OCI-LY1 (cell line): ENCODE measurements around the gene RECK.

Experiments used
- H2AFZ ChIP-seq: fragments of 200-600 bp; sonication (generic), shearing (Covaris generic); 2 replicates; pipeline ENCODE4 v1.6.0; 2014; ENCODE audit warnings: antibody characterized with exemption, mild to moderate bottlenecking, low read length
- H3F3A ChIP-seq: fragments of 200-600 bp; sonication (generic), shearing (Covaris generic); 2 replicates; pipeline ENCODE4 v1.6.0; 2014; ENCODE audit warnings: mild to moderate bottlenecking, antibody characterized with exemption, low read length, moderate library complexity; ENCODE audit not compliant: insufficient read depth
- H3K27ac ChIP-seq: fragments of 200-600 bp; sonication (generic); 2 replicates; pipeline ENCODE4 v1.5.1; 2014; ENCODE audit warnings: low read length, mixed run types, mild to moderate bottlenecking, low read depth; ENCODE audit not compliant: poor library complexity, severe bottlenecking
- H3K27me3 ChIP-seq: fragments of 200-600 bp; sonication (generic); 2 replicates; pipeline ENCODE4 v1.6.0; 2014; ENCODE audit warnings: antibody characterized with exemption, mild to moderate bottlenecking, low read length, moderate library complexity; ENCODE audit not compliant: insufficient read depth
- H3K36me3 ChIP-seq: fragments of 200-600 bp; sonication (generic); 2 replicates; pipeline ENCODE4 v1.6.1; 2014; ENCODE audit warnings: mild to moderate bottlenecking, antibody characterized with exemption, low read length, moderate library complexity, mixed read lengths; ENCODE audit not compliant: insufficient read depth
- H3K4me1 ChIP-seq: fragments of 200-600 bp; sonication (generic); 2 replicates; pipeline ENCODE4 v1.5.1; 2014; ENCODE audit warnings: mild to moderate bottlenecking, low read length, moderate library complexity; ENCODE audit not compliant: insufficient read depth, severe bottlenecking
- H3K4me2 ChIP-seq: fragments of 200-600 bp; sonication (generic), shearing (Covaris generic); 2 replicates; pipeline ENCODE4 v1.6.1; 2014; ENCODE audit warnings: low read length
- H3K4me3 ChIP-seq: fragments of 200-600 bp; sonication (generic); 2 replicates; pipeline ENCODE4 v1.5.1; 2014; ENCODE audit warnings: low read length, low read depth, mild to moderate bottlenecking, mixed read lengths; ENCODE audit not compliant: poor library complexity, severe bottlenecking
- H3K79me2 ChIP-seq: fragments of 200-600 bp; shearing (Covaris generic); 2 replicates; pipeline ENCODE4 v1.6.1; 2016; ENCODE audit warnings: mixed run types, low read length, mixed read lengths; ENCODE audit not compliant: insufficient read depth
- H3K9ac ChIP-seq: fragments of 200-600 bp; sonication (generic), shearing (Covaris generic); 2 replicates; pipeline ENCODE4 v1.6.1; 2014; ENCODE audit warnings: mild to moderate bottlenecking, low read length, mixed read lengths
- H3K9me2 ChIP-seq: fragments of 200-600 bp; sonication (generic), shearing (Covaris generic); 2 replicates; pipeline ENCODE4 v1.6.1; 2014; ENCODE audit warnings: low read depth, mild to moderate bottlenecking, low read length, mixed read lengths
- H3K9me3 ChIP-seq: fragments of 200-600 bp; shearing (Covaris generic); 2 replicates; pipeline ENCODE4 v1.6.1; 2014; ENCODE audit warnings: low read length, mixed read lengths
- H4K20me1 ChIP-seq: fragments of 200-600 bp; sonication (generic), shearing (Covaris generic); 2 replicates; pipeline ENCODE4 v1.6.0; 2016; ENCODE audit warnings: mild to moderate bottlenecking, low read length; ENCODE audit not compliant: insufficient read depth
- CTCF ChIP-seq: fragments of 200-600 bp; sonication (generic), shearing (Covaris generic); IDR thresholded peaks from 2 replicates; pipeline ENCODE4 v1.5.1; 2017; ENCODE audit warnings: mild to moderate bottlenecking, antibody characterized with exemption, low read length, moderate library complexity, mixed read lengths
- EZH2 ChIP-seq: fragments of 200-600 bp; sonication (generic), shearing (Covaris generic); IDR thresholded peaks from 2 replicates; pipeline ENCODE4 v1.8.0; 2017; ENCODE audit warnings: borderline replicate concordance, mixed run types, mild to moderate bottlenecking, antibody characterized with exemption, low read length, moderate library complexity, mixed read lengths

Gene RECK

GRCh38 chr9:36123515-36123914 is 86.8 kb downstream of the RECK start:
- Histone ChIP-seq H3K36me3 (no peaks in the 10 kb centered on the region), H3K27ac (no peak overlapping the region), H3K4me3 (no peak overlapping the region), H4K20me1 (no peaks in the 10 kb centered on the region), H3F3A (no peaks in the 10 kb centered on the region), H3K9me2 (no peaks in the 10 kb centered on the region), H3K79me2 (no peaks in the 10 kb centered on the region), H3K4me2 (no peak overlapping the region), H3K4me1 (no peaks in the 10 kb centered on the region), H2AFZ (no peak overlapping the region), H3K27me3 (no peaks in the 10 kb centered on the region), H3K9ac (no peak overlapping the region), H3K9me3 (no peaks in the 10 kb centered on the region)
- no peak for TF ChIP-seq CTCF
- no peak for TF ChIP-seq EZH2

DNA sequence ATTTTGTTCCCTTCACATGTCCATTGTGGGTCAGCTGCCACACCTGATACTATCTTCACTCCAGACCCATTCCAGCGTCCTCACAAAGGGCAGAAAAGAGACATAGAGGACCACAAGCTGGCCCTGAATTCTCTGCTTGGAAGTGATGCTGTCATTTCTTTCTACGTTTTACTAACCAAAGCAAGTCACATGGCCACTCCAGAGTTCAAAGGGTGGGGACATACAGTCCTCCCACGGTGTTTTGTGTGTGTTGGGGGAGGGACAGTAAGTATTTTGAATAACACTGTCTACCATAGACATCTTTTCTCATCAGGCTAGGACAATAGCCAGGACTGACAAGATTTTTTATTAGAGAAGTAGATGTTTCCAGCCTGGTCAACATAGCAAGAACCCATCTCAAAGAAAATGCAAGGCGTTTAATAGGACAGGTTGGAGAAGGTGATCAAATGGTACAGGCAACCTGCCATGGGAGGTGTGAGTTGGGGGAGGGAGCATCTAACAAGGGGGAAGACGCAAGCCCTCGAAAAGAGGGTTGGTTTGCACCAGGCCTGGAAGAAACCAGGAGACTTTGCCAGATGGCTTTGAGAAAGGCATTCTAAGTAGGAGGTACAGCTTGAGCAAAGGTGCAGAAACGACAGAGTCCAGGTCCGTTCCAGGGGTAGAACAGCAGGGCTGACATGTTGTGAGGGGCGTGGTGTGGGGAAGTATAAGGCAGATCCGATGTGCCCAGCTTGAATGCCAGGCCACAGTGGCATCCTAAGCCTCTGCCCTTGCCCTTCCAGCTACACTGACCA is 88.5 kb downstream of the RECK start:
- H2AFZ ChIP-seq, result no peak overlapping the region
- no peak overlapping the region for H3K9ac ChIP-seq
- H3K4me3 ChIP-seq, result no peak overlapping the region
- no peaks in the 10 kb centered on the region for H3K79me2 ChIP-seq
- no peaks in the 10 kb centered on the region for H3K4me1 ChIP-seq
- no peak for TF ChIP-seq EZH2
- no peak for TF ChIP-seq CTCF
- H4K20me1 ChIP-seq, result no peaks in the 10 kb centered on the region
- H3F3A ChIP-seq, result no peaks in the 10 kb centered on the region
- H3K9me2 ChIP-seq, result no peaks in the 10 kb centered on the region
- no peaks in the 10 kb centered on the region for H3K36me3 ChIP-seq
- H3K27me3 ChIP-seq, result no peaks in the 10 kb centered on the region
- H3K9me3 ChIP-seq, result no peaks in the 10 kb centered on the region
- no peak overlapping the region for H3K4me2 ChIP-seq
- H3K27ac ChIP-seq, result no peak overlapping the region

DNA sequence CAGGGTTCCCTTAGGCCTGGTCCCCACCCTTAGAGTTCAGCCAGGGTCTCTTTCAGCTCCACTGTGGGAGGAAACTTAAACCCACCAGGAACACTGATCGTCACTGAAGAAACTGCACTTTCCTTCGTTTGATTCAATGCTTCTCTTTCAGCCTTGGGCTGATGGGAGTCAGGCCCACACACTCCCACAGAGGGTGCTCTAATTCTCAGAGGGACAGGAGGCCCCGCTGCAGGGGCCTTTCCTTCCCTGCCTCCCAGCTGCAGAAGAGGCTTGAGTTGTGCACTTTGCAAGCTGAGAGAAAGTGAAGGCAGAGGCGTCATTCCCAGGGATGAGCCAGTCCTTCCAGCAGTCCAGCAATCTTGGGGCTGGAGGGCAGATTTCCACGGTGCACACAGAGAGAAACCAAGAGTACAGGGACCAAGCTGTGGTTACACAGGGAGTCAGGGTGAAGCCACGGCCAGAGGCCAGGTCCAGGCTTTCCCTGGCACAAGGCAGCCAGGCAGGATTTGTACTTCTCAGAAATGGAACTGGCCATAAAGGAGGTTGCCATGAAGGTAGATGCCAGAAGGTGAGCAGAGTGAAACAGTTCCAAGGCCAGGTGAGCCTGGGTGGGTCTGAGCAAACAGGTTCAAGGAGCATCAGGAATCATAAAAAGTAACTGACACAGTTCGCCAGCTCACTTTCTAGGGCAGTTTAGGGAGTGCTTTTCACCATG is 89.5 kb downstream of the RECK start:
- no peaks in the 10 kb centered on the region for H3K27me3 ChIP-seq
- H3K9me2 ChIP-seq, result no peaks in the 10 kb centered on the region
- TF ChIP-seq CTCF (no peak), EZH2 (no peak)
- H2AFZ ChIP-seq, result no peak overlapping the region
- no peak overlapping the region for H3K4me3 ChIP-seq
- no peaks in the 10 kb centered on the region for H3F3A ChIP-seq
- no peaks in the 10 kb centered on the region for H3K36me3 ChIP-seq
- H3K9me3 ChIP-seq, result no peaks in the 10 kb centered on the region
- H4K20me1 ChIP-seq, result no peaks in the 10 kb centered on the region
- no peaks in the 10 kb centered on the region for H3K79me2 ChIP-seq
- no peak overlapping the region for H3K9ac ChIP-seq
- no peak overlapping the region for H3K4me2 ChIP-seq
- H3K4me1 ChIP-seq, result no peaks in the 10 kb centered on the region
- H3K27ac ChIP-seq, result no peak overlapping the region
